GM21447 (cell line): Measurements from ENCODE around the gene MED14.

Experiments
- ATAC-seq: cut with Tn5 transposase; IDR thresholded peaks from one replicate; pipeline ENCODE4 v1.9.1; 2021; ENCODE audit not compliant: unreplicated experiment

The MED14 gene

GRCh38 chrX:40663880-40664630 is 71.3 kb downstream of the MED14 start:
- ATAC-seq: no peak

DNA sequence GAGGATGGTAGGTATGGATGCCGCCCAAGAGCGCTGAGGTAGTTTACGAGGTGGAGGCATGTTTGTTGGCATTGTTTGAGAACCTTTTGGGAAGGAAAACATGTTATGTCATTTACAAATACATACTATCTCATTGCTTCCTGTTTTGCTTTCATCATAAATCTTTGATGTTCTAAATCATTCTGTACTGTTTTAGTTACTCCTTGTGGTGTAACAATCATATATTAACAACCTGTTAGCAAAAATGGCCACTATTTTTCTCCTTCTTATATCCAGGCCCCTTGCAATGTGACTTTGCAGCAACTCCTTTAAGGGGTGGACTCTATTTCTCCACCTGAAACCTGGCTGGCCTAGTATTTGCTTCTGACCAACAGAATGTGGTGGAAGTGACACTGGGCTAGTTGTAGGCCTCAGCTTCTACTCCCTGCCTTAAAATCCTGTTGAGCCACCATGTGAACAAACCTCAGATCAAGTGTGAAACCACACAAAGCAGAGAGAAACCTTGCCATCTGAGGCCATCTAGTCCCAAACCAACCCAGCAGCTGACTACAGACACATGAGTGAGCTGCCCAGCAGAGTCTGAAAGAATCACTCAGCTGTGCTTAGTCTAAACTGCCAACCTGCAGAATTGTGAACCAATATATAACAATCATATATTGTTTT is 72.1 kb downstream of the MED14 start:
- no peak for ATAC-seq

GRCh38 chrX:40661489-40661888 is 73.9 kb downstream of the MED14 start:
- no peak for ATAC-seq

GRCh38 chrX:40660381-40660780 is 75.0 kb downstream of the MED14 start:
- ATAC-seq: no peak

DNA sequence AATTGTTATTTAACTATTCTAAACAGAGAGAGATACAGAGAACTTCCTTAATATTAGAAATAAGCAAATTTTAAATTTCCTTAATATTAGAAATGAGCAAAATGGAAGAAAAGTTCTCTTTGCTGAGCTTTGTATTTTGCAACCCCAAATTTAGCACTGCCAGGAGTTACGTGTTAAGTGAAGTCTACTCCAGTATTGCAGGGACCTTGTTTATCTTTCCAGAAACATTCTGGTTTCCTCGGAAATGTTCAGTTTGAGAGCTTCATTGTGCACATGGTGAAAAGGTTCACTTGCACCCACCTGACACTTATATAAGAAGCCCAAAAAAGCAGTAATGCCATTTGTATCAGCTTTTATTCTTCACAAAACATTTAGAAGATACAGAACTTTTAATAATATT is 81.8 kb downstream of the MED14 start:
- ATAC-seq: no peak

- ATAC-seq: no peak
These were observed 82.7 kb downstream of the MED14 start for GRCh38 chrX:40652664-40653063.

DNA sequence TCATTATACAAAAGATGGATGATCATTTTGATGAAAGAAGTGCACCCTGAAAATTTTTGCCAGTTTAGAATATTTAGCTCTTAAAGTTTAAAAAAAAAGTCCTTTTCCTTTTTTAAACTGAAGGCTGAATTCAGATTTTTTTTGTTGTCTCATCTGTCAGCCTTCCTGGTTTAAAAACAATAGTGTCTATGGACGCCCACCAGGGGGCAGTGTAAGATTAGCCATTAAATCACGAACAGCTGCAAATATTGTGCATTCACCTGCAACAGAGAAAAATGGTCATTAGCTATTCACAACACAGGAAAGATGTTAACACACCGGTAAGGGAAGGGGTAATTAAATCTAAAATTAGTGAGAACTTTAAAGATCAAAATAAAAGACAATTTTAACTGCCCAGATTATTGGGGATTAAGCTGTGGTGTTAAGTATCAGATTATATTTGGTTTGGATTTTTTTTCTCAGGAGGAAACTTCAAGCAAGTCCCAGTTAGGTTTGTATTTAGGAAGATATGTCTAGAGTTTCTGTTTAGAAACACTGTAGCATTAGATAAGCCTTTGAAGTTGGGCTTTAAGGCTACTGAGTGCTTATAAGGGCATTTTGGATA is 83.6 kb downstream of the MED14 start:
- no peak for ATAC-seq

- peak; percentile 58 for ATAC-seq
These were observed 87.8 kb downstream of the MED14 start, which contains the start of gene CXorf38 for GRCh38 chrX:40647307-40648197. Gene CXorf38, minus strand, starts transcription at chrX:40647561. Its CDS starts 41 bp downstream, at chrX:40647520.

- ATAC-seq: peak; percentile 27
These were observed 88.6 kb downstream of the MED14 start for GRCh38 chrX:40646489-40647306.

- ATAC-seq: peak; percentile 41
These were observed 90.5 kb downstream of the MED14 start for GRCh38 chrX:40644821-40645358.

GRCh38 chrX:40644176-40644575 is 91.2 kb downstream of the MED14 start:
- no peak for ATAC-seq

DNA sequence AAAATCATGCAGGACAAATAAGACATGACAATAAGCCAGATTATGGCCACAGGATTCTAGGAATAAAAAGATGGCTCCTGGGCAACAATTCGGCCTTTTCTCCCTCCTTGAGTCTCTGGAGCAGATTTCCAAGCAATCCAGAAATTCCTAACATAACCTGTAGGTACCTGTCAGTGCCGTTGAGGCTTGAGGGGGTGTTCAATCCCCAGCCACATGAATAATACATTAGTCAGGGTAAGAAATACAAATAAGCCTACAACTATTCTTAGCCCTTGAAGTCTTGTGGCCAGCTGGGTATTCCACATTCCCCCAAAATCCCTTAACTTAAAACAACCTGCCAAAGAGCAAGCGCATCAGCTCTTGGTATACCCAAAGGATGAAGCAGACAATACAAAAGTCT is 97.7 kb downstream of the MED14 start:
- no peak for ATAC-seq

DNA sequence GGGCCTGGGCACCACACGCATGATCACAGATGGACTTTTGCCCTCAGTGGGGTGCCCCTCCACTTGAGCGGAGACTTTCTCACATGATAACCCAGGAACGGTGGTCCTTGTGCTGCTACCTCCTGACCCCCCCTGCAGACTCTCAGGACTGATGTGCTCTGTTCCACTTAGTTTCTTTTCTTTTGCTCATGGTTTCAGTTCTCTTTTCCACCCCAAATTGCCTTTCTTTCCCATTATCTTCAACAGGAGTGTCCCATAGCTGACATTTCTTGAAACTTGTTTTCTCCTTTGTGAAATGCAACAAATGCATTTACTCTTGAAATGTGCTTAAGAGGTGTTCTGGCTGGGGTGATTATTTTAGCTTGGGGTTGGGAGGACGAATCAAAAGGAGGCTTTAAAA is 103.1 kb downstream of the MED14 start:
- ATAC-seq: no peak

DNA sequence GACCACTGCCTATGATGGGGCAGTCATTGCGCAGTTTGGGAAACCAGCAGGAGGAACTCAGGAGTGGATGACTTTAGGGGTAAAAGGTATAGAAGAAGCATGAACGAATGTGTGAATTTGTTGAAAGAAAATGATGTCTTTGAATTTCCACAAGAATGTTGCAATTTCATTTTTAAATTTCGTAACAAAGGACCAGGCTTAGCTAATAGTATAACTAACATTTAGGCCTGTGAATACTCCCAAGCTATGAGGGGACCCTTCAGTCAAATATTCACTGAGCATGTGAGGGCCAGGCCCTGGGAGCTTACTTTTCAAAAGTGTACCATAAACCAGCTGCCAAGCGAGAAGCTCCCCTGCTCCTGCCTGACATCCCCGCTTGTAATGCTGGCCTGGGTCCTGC is 106.8 kb downstream of the MED14 start:
- no peak for ATAC-seq

GRCh38 chrX:40625294-40625693 is 110.0 kb downstream of the MED14 start:
- no peak for ATAC-seq

GRCh38 chrX:40623665-40624064 is 111.7 kb downstream of the MED14 start:
- ATAC-seq: no peak

DNA sequence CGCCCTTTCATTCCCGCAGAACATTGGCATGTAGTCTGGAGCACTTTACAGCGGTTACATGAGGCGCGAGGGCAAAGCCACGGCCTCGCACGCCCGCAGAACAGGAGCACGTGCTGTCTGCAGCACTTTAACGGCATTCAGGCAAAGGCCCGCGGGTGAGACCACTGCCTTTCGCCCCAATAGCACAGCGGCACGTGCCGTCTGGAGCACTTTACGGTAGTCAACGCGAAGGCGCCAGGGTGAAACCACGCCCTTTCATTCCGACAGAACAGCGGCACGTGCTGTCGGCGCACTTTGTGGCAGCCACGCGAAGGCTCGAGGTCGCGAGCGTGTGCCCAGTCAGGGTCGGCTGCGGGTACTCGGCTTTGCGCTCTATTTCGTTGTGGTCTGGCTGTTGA is 112.2 kb downstream of the MED14 start, which contains the start of gene MPC1L:
MPC1L (plus strand) TSS at position 290 of the 398 bp plus-strand sequence. CDS start 138 bp downstream, outside the sequence.
- no peak for ATAC-seq

DNA sequence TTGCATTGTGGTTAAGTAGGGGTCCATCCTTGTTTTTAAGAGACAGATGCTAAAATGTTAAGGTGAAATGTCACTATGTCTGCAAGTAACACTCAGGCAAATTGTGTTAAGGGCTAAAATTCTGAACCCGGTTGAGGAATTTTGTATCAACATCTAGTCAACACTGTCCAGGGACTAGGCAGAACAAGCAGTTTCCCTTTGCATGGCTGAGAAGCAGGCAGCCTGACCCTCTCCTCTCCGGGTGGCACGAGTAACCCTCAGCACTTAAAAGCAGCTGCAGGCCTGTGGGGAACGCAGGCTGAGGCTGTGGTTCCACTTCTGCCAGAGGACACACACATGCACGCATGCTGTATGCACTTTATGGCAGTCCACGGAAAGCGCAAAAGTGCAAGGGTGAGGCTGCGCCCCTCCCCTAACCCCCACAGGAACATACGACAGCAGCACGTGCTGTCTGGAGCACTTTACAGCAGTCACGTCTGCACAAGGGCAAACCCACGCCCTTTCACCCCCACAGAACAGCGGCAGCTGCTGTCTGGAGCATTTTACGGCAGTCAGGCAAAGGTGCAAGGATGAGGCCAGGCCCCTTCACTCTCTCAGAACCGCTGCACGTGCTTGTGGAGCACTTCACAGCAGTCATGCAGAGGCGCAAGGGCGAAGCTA is 112.7 kb downstream of the MED14 start:
- ATAC-seq: no peak

- ATAC-seq: no peak
These were observed 117.8 kb downstream of the MED14 start for GRCh38 chrX:40617566-40617965.
